BLaER1 (cell line): ENCODE results near the gene TEN1.
A peak's percentile ranks its signal among the peaks of the same experiment; 100 is the strongest.

Source experiments
- H3K27ac ChIP-seq: shearing (Covaris generic); formaldehyde crosslinking; 2 replicates; pipeline ENCODE4 v1.8.1; 2022
- H3K27me3 ChIP-seq: shearing (Covaris generic); formaldehyde crosslinking; 2 replicates; pipeline ENCODE4 v1.8.1; 2022
- H3K36me3 ChIP-seq: shearing (Covaris generic); formaldehyde crosslinking; 2 replicates; pipeline ENCODE4 v1.8.1; 2022
- H3K4me1 ChIP-seq: shearing (Covaris generic); formaldehyde crosslinking; 2 replicates; pipeline ENCODE4 v1.8.1; 2022
- H3K4me2 ChIP-seq: shearing (Covaris generic); formaldehyde crosslinking; 2 replicates; pipeline ENCODE4 v1.8.1; 2022
- H3K4me3 ChIP-seq: shearing (Covaris generic); formaldehyde crosslinking; 2 replicates; pipeline ENCODE4 v1.8.1; 2022
- H3K9ac ChIP-seq: shearing (Covaris generic); formaldehyde crosslinking; 2 replicates; pipeline ENCODE4 v1.8.1; 2022
- H3K9me3 ChIP-seq: shearing (Covaris generic); formaldehyde crosslinking; 2 replicates; pipeline ENCODE4 v1.8.1; 2022
- H4K20me1 ChIP-seq: shearing (Covaris generic); formaldehyde crosslinking; 2 replicates; pipeline ENCODE4 v1.8.1; 2022
- Cebpa-rat ChIP-seq: shearing (Covaris generic); IDR thresholded peaks from 2 replicates; pipeline ENCODE4 v1.8.1; 2022

TEN1 gene

GRCh38 chr17:76048711-76049110 is 69.7 kb downstream of the TEN1 start:
- H3K27ac ChIP-seq = no peak overlapping the region
- H3K27me3 ChIP-seq = no peaks in the 10 kb centered on the region
- peaks cover 35% of the 10 kb centered on the region for H4K20me1 ChIP-seq
- no peaks in the 10 kb centered on the region for H3K4me1 ChIP-seq
- no peaks in the 10 kb centered on the region for H3K9me3 ChIP-seq
- no peak overlapping the region for H3K4me3 ChIP-seq
- H3K9ac ChIP-seq = no peak overlapping the region
- TF ChIP-seq Cebpa-rat = no peak
- H3K4me2 ChIP-seq = no peak overlapping the region
- peaks cover 99% of the 10 kb centered on the region for H3K36me3 ChIP-seq

DNA sequence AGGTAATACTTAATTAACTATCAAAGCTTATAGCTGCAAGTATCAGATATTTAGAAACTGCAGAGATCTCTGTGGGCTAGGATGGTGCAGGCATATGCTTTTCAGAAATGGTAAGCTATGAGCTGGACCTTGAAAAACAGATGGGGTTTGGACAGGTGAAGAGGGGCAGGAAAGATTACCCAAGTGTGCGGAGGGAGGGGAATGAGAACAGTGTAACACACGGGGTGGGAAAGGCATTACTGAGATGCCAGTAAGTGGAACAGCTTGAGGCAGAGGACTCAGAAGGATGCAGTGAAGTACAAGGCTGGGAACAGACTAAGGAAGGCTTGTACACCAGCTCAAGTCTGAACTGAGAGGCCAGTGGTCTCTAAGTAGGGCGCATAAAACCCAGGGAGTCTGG is 70.2 kb downstream of the TEN1 start:
- Histone ChIP-seq H4K20me1 (peaks cover 35% of the 10 kb centered on the region), H3K4me2 (no peak overlapping the region), H3K4me1 (no peaks in the 10 kb centered on the region), H3K9ac (no peak overlapping the region), H3K4me3 (no peak overlapping the region), H3K27ac (no peak overlapping the region), H3K27me3 (no peaks in the 10 kb centered on the region), H3K36me3 (peaks cover 99% of the 10 kb centered on the region), H3K9me3 (no peaks in the 10 kb centered on the region)
- TF ChIP-seq Cebpa-rat = no peak

DNA sequence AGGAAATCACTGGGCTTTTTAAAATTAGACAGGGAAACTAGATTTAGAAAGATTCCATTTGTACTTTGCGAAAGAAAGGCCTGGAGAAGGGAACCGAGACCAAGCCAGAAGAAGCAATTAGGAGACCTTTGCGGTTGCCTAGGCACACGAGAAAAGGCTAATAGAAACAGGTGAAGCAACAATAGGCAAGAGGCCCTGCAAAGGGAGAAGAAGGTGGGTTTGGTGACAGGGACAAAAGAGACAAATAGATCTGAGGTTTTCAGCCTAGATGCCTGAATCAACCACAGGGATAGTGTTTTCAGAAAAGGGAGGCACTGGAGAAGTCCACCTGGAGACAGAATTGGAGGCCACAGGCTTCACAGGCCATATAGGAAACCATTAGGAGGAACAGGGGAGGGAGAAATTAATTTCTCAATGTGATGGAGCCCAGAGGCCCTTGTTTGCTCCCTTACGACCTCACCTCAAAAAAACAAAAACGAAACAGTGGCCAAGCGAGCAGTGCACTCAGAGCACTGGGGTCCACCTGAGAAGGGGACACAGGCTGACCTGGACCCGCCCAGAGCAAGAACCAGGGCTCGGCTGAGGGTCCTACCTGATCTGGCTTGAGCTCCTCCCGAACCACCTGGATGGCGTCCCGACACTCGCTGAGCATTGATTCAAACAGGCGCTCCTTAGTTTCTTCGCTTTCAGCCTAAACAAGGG is 70.9 kb downstream of the TEN1 start:
- Histone ChIP-seq H3K27ac (no peak overlapping the region), H3K9ac (0 out of 2 replicates have a peak overlapping the region, but pooled peaks have one; percentile 9), H3K27me3 (no peaks in the 10 kb centered on the region), H3K4me2 (no peak overlapping the region), H3K4me3 (no peak overlapping the region), H3K36me3 (peaks cover 99% of the 10 kb centered on the region), H4K20me1 (peaks cover 35% of the 10 kb centered on the region), H3K9me3 (no peaks in the 10 kb centered on the region), H3K4me1 (no peaks in the 10 kb centered on the region)
- no peak for TF ChIP-seq Cebpa-rat
